ENCODE results near the gene TP53.
"Not testable (repeated sequence)": the region's sequence is repeated elsewhere in the genome, so short reads cannot be mapped to it uniquely, and the experiment has no call there.

TP53 gene

DNA sequence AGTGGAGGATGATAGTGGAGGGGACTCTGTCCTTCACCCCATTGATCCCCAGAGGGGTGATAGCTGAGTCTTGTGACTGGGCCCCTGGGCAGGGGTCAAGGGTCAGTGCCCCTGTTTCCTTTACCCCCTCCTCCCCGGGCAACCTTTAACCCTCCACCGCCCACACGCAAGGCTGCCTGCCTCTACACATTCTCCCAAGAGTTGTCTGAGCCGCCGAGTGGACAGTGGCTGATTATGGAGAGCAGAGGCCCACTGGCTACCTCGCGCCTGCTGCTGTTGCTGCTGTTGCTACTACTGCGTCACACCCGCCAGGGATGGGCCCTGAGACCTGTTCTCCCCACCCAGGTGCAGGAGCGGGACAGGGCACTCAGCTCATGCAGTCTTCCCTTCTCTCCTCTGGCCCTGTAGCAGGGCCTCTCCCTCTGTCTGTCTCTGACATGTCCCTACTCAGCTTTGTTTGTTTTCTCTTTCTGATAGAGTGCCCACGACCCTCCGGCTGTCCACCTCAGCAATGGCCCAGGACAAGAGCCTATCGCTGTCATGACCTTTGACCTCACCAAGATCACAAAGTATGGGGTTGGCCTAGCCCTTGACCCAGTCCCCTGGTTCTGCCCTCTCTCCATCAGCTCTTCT, 57.2 kb downstream of the TP53 start, which contains the start of gene SHBG:
Gene SHBG, plus strand, starts transcription at position 197 of the 633 bp plus-strand sequence. Its CDS starts 38 bp downstream, at position 235.
- no peak for DNase-seq

DNA sequence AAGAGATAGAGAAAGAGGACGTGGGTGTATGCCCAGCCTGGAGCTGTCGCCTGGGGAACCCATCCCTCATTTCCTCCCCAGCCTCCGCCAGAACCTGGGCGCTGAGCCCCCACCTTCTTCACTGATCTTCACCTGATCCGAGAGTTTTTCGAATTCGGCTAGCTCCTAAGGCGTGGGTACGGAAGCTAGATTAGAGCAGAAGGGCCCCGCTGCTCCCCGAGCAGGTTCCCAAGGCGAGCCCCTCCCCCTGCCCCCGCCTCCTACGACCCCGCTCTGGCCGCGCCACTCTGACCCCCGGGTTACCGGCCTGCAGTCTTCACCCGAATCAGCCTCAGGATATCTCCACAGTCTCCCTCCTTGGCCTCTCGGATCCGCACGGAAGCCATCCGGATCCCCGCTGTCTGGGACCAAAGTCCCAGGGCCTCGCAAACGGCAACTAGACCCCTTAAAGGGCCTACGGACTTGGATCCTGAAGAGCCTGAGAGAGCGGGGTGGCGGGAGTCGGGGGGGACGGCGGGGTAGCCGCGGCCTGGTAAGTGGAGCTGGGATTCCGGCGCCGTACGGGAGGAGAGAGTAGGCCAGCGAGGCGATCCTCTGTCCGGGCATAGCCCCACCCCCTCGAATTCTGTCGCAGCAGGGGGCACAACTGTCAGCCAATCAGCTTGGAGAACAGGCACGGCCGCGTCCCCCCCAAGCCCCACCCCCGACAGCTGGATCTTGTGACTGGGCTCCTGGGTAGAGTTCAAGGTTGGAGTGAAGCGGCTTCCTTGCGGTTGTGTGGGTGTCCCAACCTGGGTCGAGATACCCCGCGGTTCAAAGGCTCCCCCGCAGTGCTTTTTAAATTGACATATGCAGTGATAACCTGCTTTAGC, 59.8 kb downstream of the TP53 start, which contains the start of gene SAT2:
Gene SAT2, minus strand, starts transcription at position 572 of the 872 bp plus-strand sequence. Its CDS starts 186 bp downstream, at position 386.
- DNase-seq = peak; percentile 95

DNA sequence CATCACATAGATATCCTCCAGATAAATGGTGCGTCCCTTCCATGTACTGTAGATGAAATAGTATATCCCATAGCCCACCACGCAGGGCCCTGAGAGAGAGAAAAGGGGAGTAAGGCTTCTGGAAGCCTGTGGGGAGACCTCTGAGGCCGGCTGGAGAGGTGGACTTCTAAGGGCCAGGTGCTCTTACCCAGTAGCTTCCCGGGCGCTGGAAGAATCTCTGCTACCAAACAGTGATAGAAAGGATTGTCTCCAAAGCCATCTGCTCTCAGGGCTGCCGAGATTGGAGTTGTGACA, 60.4 kb downstream of the TP53 start:
- no peak for DNase-seq

DNA sequence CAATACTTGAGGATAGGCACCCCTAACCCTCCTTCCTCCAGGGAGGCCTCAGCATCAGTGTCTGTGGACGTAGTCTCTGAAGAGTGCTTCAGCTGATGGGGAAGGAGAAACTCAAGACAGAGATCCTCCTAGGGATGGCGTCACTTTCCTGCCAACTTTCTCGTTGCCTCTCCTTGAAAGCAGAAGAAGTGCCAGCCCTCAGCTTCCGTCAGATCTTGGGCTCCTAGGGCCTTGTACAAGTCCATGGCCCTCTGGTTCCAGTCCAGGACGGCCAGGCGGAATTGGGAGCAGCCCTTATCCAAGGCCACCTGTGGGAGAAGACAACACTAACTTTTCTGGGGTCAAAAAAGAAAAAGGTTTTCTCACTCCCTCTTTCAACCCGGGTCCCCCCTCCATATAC, 61.0 kb downstream of the TP53 start:
- DNase-seq = no peak

DNA sequence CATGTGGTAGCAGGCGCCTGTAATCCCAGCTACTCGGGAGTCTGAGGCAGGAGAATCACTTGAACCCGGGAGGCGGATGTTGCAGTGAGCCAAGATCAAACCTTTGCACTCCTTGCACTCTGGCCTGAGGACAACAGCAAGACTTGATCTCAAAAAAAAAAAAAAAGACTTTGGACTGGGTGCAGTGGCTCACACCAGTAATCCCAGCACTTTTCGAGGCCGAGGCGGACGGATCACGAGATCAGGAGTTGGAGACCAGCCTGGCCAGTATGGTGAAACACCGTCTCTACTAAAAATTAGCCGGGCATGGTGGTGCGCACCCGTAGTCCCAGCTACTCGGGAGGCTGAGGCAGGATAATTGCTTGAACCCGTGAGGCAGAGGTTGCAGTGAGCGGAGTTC, 61.5 kb downstream of the TP53 start:
- not testable (repeated sequence) for DNase-seq

DNA sequence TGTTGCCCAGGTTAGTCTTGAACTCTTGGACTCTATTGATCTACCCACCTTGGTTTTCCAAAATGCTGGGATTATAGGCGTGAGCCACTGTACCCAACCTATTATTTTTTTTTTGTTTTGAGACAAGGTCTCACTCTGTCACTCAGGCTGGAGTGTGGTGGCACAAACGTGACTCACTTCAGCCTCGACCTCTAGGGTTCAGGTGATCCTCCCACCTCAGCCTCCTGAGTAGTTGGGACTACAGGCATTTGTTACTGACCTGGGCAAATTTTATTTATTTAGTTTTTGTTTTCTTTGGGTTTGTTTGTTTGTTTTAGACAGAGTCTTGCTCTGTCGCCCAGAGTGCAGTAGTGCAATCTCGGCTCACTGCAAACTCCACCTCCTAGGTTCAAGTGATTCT, 63.6 kb downstream of the TP53 start:
- DNase-seq = no peak

DNA sequence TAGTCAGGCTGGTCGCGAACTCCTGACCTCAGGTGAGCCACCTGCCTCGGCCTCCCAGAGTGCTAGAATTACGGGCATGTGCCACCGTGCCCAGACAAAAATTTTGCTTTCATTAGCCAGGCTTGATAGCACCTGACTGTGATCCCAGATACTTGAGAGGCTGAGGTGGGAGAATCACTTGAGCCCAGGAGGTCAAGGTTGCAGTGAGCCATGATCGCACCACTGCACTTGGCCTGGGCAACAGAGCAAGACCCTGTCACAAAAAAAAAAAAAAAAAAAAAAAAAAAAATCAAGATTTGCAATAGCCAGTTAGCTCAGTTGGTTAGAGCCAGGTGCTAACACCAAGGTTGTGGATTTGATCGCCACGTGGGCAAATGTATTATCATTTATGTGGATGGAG, 66.5 kb downstream of the TP53 start:
- DNase-seq = no peak

DNA sequence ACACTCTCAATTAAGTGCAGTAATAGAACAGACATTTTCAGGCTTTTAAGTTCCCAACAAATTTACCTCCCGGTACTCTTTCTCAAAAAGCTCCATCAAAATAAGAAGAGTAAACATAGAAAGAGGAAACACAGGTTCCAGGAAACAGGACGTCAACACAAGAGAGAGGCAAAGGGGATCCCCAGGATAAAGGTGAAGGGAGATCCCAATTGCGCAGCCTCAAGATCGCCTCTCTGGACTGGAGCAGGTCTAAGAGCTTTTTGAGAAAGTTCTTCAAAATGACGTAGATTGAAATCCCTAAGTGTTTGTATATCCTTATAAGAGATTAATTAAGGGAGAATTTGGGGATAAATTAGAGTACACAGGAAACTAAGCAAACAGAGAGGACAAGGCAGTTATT, 68.7 kb downstream of the TP53 start:
- DNase-seq = no peak

All from fibroblast of skin of abdomen (primary cell).